IPS-18a (cell line): ENCODE results near the gene APOL4.
"Not testable (repeated sequence)": the region's sequence is repeated elsewhere in the genome, so short reads cannot be mapped to it uniquely, and the experiment has no call there.

Experiments used
- H3K27ac ChIP-seq: one replicate; pipeline ENCODE4 v1.5.1; 2013; ENCODE audit warnings: low read length
- H3K27me3 ChIP-seq: one replicate; pipeline ENCODE4 v1.6.1; 2013; ENCODE audit warnings: mild to moderate bottlenecking, low read length; ENCODE audit not compliant: control insufficient read depth, insufficient read depth
- H3K36me3 ChIP-seq: one replicate; pipeline ENCODE4 v1.6.1; 2013; ENCODE audit warnings: low read depth, low read length; ENCODE audit not compliant: control insufficient read depth
- H3K4me1 ChIP-seq: one replicate; pipeline ENCODE4 v1.6.1; 2013; ENCODE audit warnings: low read depth, low read length; ENCODE audit not compliant: control insufficient read depth
- H3K4me3 ChIP-seq: one replicate; pipeline ENCODE4 v1.5.1; 2013; ENCODE audit warnings: low read length
- H3K9ac ChIP-seq: one replicate; pipeline ENCODE4 v1.6.1; 2013; ENCODE audit warnings: mild to moderate bottlenecking, low read length, moderate library complexity
- H3K9me3 ChIP-seq: one replicate; pipeline ENCODE4 v1.6.1; 2013; ENCODE audit warnings: low read depth, low read length; ENCODE audit not compliant: control insufficient read depth

Gene APOL4

GRCh38 chr22:36228944-36229343 is 27.3 kb upstream of the APOL4 start:
- Histone ChIP-seq H3K9me3 (no peaks in the 10 kb centered on the region), H3K4me3 (no peak overlapping the region), H3K27ac (no peak overlapping the region), H3K36me3 (peaks cover 8% of the 10 kb centered on the region), H3K27me3 (no peaks in the 10 kb centered on the region), H3K9ac (no peak overlapping the region), H3K4me1 (no peaks in the 10 kb centered on the region)

GRCh38 chr22:36228369-36228768 is 26.8 kb upstream of the APOL4 start:
- H3K4me3 ChIP-seq, H3K9me3 ChIP-seq, H3K4me1 ChIP-seq, H3K27me3 ChIP-seq, H3K36me3 ChIP-seq, H3K9ac ChIP-seq, H3K27ac ChIP-seq: not testable (repeated sequence)

- peaks cover 5% of the 10 kb centered on the region for H3K36me3 ChIP-seq
- H3K27me3 ChIP-seq = no peaks in the 10 kb centered on the region
- no peaks in the 10 kb centered on the region for H3K9me3 ChIP-seq
- H3K4me1 ChIP-seq = no peaks in the 10 kb centered on the region
- no peak overlapping the region for H3K4me3 ChIP-seq
- H3K9ac ChIP-seq = no peak overlapping the region
- H3K27ac ChIP-seq = no peak overlapping the region
Measured at GRCh38 chr22:36227806-36228205, 26.2 kb upstream of the APOL4 start.

GRCh38 chr22:36227396-36227795 is 25.8 kb upstream of the APOL4 start:
- peaks cover 5% of the 10 kb centered on the region for H3K36me3 ChIP-seq
- no peak overlapping the region for H3K9ac ChIP-seq
- no peak overlapping the region for H3K27ac ChIP-seq
- no peaks in the 10 kb centered on the region for H3K9me3 ChIP-seq
- H3K27me3 ChIP-seq = no peaks in the 10 kb centered on the region
- no peak overlapping the region for H3K4me3 ChIP-seq
- no peaks in the 10 kb centered on the region for H3K4me1 ChIP-seq

GRCh38 chr22:36226189-36226588 is 24.6 kb upstream of the APOL4 start:
- H3K9me3 ChIP-seq = no peaks in the 10 kb centered on the region
- peaks cover 5% of the 10 kb centered on the region for H3K4me1 ChIP-seq
- H3K9ac ChIP-seq = no peak overlapping the region
- H3K27me3 ChIP-seq = no peaks in the 10 kb centered on the region
- no peak overlapping the region for H3K4me3 ChIP-seq
- H3K27ac ChIP-seq = no peak overlapping the region
- H3K36me3 ChIP-seq = peaks cover 5% of the 10 kb centered on the region

GRCh38 chr22:36225333-36225922 is 23.8 kb upstream of the APOL4 start:
- H3K4me3 ChIP-seq = no peak overlapping the region
- H3K36me3 ChIP-seq = peaks cover 5% of the 10 kb centered on the region
- H3K9me3 ChIP-seq = no peaks in the 10 kb centered on the region
- H3K9ac ChIP-seq = no peak overlapping the region
- no peaks in the 10 kb centered on the region for H3K27me3 ChIP-seq
- H3K27ac ChIP-seq = no peak overlapping the region
- H3K4me1 ChIP-seq = peaks cover 5% of the 10 kb centered on the region

GRCh38 chr22:36224245-36224644 is 22.6 kb upstream of the APOL4 start:
- Histone ChIP-seq H3K9me3 (no peaks in the 10 kb centered on the region), H3K4me1 (peaks cover 5% of the 10 kb centered on the region), H3K27ac (no peak overlapping the region), H3K9ac (no peak overlapping the region), H3K4me3 (no peak overlapping the region), H3K27me3 (no peaks in the 10 kb centered on the region), H3K36me3 (peaks cover 5% of the 10 kb centered on the region)

GRCh38 chr22:36223504-36223903 is 21.9 kb upstream of the APOL4 start:
- Histone ChIP-seq H3K36me3 (peaks cover 5% of the 10 kb centered on the region), H3K27me3 (no peaks in the 10 kb centered on the region), H3K9ac (no peak overlapping the region), H3K27ac (no peak overlapping the region), H3K4me3 (no peak overlapping the region), H3K9me3 (no peaks in the 10 kb centered on the region), H3K4me1 (peaks cover 5% of the 10 kb centered on the region)

- Histone ChIP-seq H3K27ac (no peak overlapping the region), H3K9me3 (no peaks in the 10 kb centered on the region), H3K4me1 (peaks cover 5% of the 10 kb centered on the region), H3K4me3 (no peak overlapping the region), H3K27me3 (no peaks in the 10 kb centered on the region), H3K9ac (no peak overlapping the region), H3K36me3 (peaks cover 4% of the 10 kb centered on the region)
Measured at GRCh38 chr22:36222887-36223450, 21.4 kb upstream of the APOL4 start.

GRCh38 chr22:36221799-36222751 is 20.5 kb upstream of the APOL4 start:
- Histone ChIP-seq H3K27ac (no peak overlapping the region), H3K4me3 (no peak overlapping the region), H3K4me1 (peaks cover 5% of the 10 kb centered on the region), H3K9ac (no peak overlapping the region), H3K27me3 (no peaks in the 10 kb centered on the region), H3K36me3 (no peaks in the 10 kb centered on the region), H3K9me3 (no peaks in the 10 kb centered on the region)

- Histone ChIP-seq H3K27ac (no peak overlapping the region), H3K4me3 (no peak overlapping the region), H3K4me1 (peaks cover 5% of the 10 kb centered on the region), H3K27me3 (no peaks in the 10 kb centered on the region), H3K36me3 (no peaks in the 10 kb centered on the region), H3K9ac (no peak overlapping the region), H3K9me3 (no peaks in the 10 kb centered on the region)
Measured at GRCh38 chr22:36220451-36220921, 18.9 kb upstream of the APOL4 start.
